ENCODE results near the gene ELK4.

Gene ELK4, protein sequence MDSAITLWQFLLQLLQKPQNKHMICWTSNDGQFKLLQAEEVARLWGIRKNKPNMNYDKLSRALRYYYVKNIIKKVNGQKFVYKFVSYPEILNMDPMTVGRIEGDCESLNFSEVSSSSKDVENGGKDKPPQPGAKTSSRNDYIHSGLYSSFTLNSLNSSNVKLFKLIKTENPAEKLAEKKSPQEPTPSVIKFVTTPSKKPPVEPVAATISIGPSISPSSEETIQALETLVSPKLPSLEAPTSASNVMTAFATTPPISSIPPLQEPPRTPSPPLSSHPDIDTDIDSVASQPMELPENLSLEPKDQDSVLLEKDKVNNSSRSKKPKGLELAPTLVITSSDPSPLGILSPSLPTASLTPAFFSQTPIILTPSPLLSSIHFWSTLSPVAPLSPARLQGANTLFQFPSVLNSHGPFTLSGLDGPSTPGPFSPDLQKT

GRCh38 chr1:205631768-205632668 lies at the start of gene ELK4:
TSS of gene ELK4 (minus strand) at chr1:205632011. CDS start at chr1:205623882, 8,129 bp downstream.
- peak; percentile 99 for DNase-seq

GRCh38 chr1:205681364-205681763 lies 49.6 kb upstream of the ELK4 start:
- no peak for DNase-seq

- DNase-seq, result peak; percentile 27
Observed at GRCh38 chr1:205680073-205680851, 48.5 kb upstream of the ELK4 start, which contains the start of gene SLC45A3. TSS of gene SLC45A3 (minus strand) at chr1:205680509. CDS start at chr1:205664656, 15,853 bp downstream.

- no peak for DNase-seq
Observed at GRCh38 chr1:205678286-205679111, 46.7 kb upstream of the ELK4 start.

GRCh38 chr1:205677167-205677566 lies 45.4 kb upstream of the ELK4 start:
- no peak for DNase-seq

- DNase-seq, result no peak
Observed at GRCh38 chr1:205676597-205676996, 44.8 kb upstream of the ELK4 start.

GRCh38 chr1:205676002-205676401 lies 44.2 kb upstream of the ELK4 start:
- DNase-seq, result no peak

DNA sequence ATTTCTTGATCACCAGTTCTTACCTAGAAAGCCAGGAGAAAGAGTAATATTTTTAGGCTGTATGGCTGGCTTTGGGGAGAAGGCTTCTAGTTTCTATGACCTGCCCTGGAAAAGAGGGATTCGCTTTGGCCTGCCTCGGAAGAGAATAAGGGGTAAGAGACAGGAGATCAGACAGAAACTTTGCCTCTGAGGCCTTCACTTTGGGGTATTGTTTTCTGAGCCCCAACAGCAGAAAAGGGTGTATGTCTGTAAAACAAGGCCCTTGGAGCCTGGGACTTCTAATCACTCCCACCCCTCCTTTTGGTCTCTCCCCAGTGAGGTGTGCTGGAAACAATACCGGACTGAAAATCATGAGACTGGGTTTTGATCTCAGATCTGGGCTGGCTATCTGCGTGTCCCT lies 43.4 kb upstream of the ELK4 start:
- DNase-seq, result no peak

- no peak for DNase-seq
Observed at GRCh38 chr1:205672970-205673369, 41.2 kb upstream of the ELK4 start.

GRCh38 chr1:205672395-205672889 lies 40.6 kb upstream of the ELK4 start:
- DNase-seq, result no peak

- DNase-seq, result no peak
Observed at GRCh38 chr1:205670611-205671430, 39.0 kb upstream of the ELK4 start.

GRCh38 chr1:205670150-205670446 lies 38.3 kb upstream of the ELK4 start:
- DNase-seq, result no peak

- no peak for DNase-seq
Observed at GRCh38 chr1:205669341-205670149, 37.7 kb upstream of the ELK4 start.

DNA sequence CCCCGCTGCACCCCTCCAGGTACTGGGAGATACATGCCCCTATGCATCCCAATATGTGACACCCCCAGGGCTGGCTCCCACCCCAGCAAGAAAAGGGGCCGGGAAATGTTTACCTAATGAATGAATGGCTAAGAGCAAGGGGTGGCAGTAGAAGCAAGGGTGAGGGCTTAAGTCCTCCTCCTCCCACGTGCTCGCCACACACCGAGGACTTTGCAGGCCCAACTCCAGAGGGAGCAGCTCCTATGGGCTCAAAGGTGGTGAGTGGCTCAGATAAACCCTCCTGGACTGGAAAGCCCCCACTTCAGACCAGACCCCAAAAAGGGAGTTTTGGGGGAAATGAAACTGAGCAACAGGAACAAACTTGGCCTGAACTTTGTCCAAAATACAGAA lies 37.1 kb upstream of the ELK4 start:
- no peak for DNase-seq

DNA sequence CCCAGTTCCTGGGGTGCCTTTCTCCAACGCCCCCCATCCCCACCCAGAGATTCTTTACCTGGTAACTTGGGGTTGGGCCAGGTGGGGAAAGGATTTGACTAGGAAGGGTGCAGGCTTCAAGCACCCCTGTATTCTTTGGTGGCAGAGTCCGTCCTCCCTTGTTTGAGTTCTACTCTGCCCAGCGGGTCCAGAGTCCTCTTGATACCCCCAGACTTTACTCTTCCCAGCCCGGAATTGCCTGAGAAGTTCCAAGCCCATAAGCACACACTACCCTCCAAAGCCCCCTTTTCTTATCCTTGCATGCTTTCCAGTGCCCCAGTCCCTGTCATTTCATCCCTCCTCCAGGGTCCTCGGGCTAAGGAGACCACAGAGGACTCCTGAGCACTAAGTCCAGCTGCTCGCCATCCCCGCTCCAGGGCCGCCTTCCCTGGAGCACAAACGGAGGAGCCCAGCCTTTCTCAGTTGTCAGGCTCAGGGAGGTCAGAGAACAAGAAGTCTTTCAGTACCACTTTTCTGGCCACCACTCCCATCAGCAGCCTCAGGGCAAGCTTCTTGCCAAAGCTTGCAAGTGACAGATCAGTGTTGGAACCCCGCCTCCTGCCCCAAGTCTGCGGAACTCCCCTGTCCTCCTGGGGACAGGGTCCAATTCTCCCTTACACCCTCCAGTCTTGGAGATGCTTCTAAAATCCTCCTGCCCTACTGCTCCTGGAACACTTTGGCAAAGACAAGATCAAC lies 36.3 kb upstream of the ELK4 start:
- no peak for DNase-seq

DNA sequence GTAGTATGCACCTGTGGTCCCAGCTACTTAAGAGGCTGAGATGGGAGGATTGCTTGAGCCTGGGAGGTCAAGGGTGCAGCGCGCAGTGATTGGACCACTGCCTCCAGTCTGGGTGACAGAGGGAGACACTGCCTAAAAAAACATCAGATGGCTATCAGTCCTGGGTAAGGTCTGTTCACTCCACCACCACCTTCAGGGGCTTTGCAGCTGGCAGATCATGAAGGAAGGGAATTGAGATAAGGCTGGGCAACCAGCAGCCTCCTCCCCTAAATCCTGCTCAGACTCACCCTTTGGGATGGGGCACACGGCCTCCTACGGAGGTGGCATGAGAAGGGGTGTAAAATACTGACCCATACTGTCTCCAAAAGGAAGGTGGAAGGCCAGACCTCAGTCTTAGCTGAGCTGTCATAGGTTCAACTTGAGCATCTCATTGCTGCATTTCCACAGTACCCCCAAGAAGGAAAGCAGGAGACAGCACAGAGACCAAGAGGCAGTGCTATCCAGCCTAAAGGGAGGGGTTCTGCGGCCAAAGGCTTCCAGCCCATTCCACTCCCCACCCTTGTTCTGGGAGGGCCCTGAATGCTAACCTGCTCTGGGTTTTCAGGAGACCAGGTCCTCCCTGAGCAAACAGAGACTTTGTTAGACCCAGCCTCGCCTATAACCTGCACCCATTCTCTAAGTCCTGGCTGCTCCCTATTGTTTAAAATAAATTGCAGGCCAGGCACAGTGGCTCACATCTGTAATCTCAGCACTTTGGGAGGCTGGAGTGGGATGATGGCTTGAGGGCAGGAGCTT lies 34.8 kb upstream of the ELK4 start:
- no peak for DNase-seq

DNA sequence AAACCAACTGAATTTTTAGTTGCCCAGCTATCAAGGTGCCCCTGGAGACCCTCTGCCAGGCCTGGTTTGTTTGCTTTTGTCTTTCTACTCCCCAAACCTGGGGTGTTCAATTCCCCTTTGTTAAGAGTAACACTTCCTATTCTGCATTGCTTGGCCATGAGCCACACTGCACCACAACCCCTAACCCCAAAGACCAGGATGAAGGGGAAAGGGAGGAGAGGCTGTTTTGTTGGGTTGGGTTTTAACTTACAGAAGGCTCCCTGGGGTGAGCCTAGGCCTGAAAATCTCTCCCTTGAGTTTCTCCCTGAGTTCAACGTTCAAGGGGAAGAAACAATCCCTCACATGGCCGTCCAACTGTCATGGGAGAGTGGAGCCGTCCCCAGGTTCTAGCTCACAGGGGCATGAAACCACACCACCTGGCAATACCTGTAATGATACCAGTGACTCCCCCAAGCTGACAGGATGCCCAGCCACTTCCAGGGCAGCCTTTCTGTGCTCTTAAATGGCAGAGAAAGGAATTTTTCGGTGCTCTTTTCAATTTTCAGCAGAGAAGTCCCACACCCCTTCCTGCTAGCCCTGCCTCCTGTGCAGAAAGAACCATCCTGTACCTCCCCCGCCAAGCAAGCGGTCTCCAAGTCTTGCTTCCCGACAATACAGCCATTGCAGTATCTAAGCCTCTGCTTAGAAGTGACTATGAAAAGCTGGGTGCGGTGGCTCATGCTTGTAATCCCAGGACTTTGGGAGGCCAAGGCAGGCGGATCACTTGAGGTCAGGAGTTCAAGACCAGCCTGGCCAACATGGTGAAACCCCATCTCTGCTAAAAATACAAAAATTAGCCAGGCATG lies 33.6 kb upstream of the ELK4 start:
- no peak for DNase-seq
